Activated T-cell treated with anti-CD3 and anti-CD28 coated beads, Interleukin-2, amount 50 U/mL, for 4 hours (primary cell): Measurements from ENCODE around the gene PRIM2. TPM values are rescaled to one million over a fixed set of nuclear protein-coding genes. Genes with fewer than 3 reads are reported as not detected.
"Not testable (repeated sequence)": the region's sequence is repeated elsewhere in the genome, so short reads cannot be mapped to it uniquely, and the experiment has no call there.

Experiments used
- ATAC-seq, 2 donors: fragments of 200-7000 bp; cut with Tn5 transposase; one replicate each; pipeline ENCODE4 v1.10.0; 2021
- DNase-seq: peaks from one replicate; pipeline ENCODE4 v3.0.0-alpha.2; 2020
- H3K27me3 Mint-ChIP-seq: one replicate; pipeline ENCODE4 v1.8.0; 2021; ENCODE audit warnings: low read depth, mixed read lengths
- H3K36me3 Mint-ChIP-seq: one replicate; pipeline ENCODE4 v1.8.0; 2022; ENCODE audit warnings: mixed read lengths; ENCODE audit not compliant: insufficient read depth
- H3K4me1 Mint-ChIP-seq: one replicate; pipeline ENCODE4 v1.8.0; 2021; ENCODE audit warnings: low read depth, mixed read lengths
- H3K4me3 Mint-ChIP-seq: one replicate; pipeline ENCODE4 v1.8.0; 2021; ENCODE audit warnings: mild to moderate bottlenecking, moderate library complexity, mixed read lengths
- H3K9me3 Mint-ChIP-seq: one replicate; pipeline ENCODE4 v1.8.0; 2021; ENCODE audit warnings: mixed read lengths
- total RNA-seq, 3 donors: library from RNA; stranded (reverse); gene quantifications; one replicate each; pipeline ENCODE4 v1.2.1, GENCODE V29; 2021

PRIM2 gene
- total RNA-seq, 3 donors from 2014 or later, result 27.8 to 31.8 (median 29.1) TPM

- Mint-ChIP-seq H3K36me3 (no peaks in the 10 kb centered on the region), H3K9me3 (no peaks in the 10 kb centered on the region), H3K4me1 (no peaks in the 10 kb centered on the region), H3K4me3 (no peak overlapping the region), H3K27me3 (peaks cover 2% of the 10 kb centered on the region)
- DNase-seq (no peak), ATAC-seq (no peak)
These were observed 15.7 kb upstream of the PRIM2 start for GRCh38 chr6:57301757-57302156.

GRCh38 chr6:57302477-57302876 lies 15.0 kb upstream of the PRIM2 start:
- ATAC-seq, result no peak
- no peak for DNase-seq
- no peaks in the 10 kb centered on the region for H3K36me3 Mint-ChIP-seq
- H3K4me3 Mint-ChIP-seq, result no peak overlapping the region
- peaks cover 5% of the 10 kb centered on the region for H3K27me3 Mint-ChIP-seq
- no peaks in the 10 kb centered on the region for H3K9me3 Mint-ChIP-seq
- no peaks in the 10 kb centered on the region for H3K4me1 Mint-ChIP-seq

DNA sequence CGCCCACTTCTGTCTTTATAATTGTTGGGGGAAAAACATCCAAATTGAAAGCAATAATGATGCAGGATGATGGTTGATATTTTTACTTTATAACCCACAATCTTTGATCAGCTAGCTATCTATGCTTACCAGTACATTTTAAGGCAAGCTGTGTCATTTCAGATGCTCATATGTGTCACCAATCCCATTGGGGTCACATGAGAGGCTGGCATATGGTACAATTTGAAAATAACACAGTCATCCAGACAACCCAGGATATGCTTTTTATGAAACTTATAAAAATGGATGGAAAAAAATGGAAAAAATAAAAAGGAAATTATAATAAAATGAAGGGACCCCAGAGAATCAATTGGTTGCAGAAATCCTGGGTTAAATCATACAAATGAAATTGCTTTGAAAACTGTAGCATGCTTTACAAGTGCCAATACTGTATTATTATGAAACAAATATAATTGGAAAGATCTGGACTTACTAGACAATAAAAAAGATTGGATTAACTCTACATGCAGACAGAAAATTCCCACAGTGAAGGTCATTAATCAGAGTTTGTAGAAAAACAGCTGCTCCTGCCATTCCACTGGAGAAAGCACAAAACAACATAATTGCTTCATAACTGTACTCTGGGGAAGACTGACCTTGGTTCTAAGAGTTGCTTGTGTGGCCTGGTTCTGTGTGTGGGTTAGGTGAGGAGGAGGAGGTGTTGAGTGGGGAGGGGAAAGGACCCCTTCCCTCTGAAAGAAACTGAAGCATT lies 13.3 kb upstream of the PRIM2 start:
- H3K36me3 Mint-ChIP-seq, result no peaks in the 10 kb centered on the region
- H3K9me3 Mint-ChIP-seq, result no peaks in the 10 kb centered on the region
- peaks cover 11% of the 10 kb centered on the region for H3K27me3 Mint-ChIP-seq
- H3K4me1 Mint-ChIP-seq, result no peaks in the 10 kb centered on the region
- DNase-seq (no peak), ATAC-seq (no peak)
- H3K4me3 Mint-ChIP-seq, result no peak overlapping the region

DNA sequence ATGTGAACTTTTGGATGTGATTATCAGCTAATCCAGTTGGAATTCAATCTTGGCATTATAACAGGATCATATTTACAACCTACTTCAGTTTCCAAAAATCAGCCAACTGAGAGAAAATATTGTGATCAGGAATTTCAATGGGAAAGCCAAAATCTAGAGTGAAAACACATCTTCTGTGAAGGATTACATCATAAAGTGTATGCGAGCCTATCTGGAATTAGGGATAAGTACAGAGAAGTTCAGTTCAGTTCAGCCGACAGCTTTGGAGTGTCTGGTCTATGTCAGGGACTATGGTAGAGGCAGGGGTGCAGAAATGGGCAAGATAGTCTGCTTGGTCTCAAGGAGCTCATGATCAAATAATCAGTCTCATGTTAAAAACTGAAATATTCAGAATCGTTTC lies 12.3 kb upstream of the PRIM2 start:
- no peak overlapping the region for H3K4me3 Mint-ChIP-seq
- DNase-seq (no peak), ATAC-seq (no peak)
- no peaks in the 10 kb centered on the region for H3K4me1 Mint-ChIP-seq
- H3K9me3 Mint-ChIP-seq, result no peaks in the 10 kb centered on the region
- peaks cover 12% of the 10 kb centered on the region for H3K27me3 Mint-ChIP-seq
- H3K36me3 Mint-ChIP-seq, result no peaks in the 10 kb centered on the region

GRCh38 chr6:57305761-57306160 lies 11.7 kb upstream of the PRIM2 start:
- Mint-ChIP-seq H3K9me3 (no peaks in the 10 kb centered on the region), H3K36me3 (no peaks in the 10 kb centered on the region), H3K27me3 (peaks cover 15% of the 10 kb centered on the region), H3K4me1 (no peaks in the 10 kb centered on the region), H3K4me3 (no peak overlapping the region)
- DNase-seq (no peak), ATAC-seq (no peak)

DNA sequence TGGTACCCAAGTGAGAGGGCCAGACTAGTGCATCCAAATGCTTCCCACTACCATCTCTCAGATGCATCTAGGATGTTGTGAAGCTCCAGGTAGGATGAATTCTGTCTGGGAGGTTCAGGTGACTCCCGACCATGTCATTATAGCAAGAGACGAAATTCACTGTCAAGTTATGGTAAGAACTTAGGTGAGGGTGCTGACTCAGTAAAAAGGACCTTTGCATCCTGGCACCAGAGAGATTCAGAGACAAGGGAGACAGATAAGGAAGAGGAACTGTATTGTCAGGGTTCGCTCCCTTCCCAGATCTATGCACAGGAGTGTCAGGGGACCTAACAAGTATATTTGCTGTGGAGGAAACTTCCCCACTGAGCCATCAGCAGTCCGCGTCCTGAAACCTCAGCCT lies 11.2 kb upstream of the PRIM2 start:
- H3K9me3 Mint-ChIP-seq, result no peaks in the 10 kb centered on the region
- H3K36me3 Mint-ChIP-seq, result no peaks in the 10 kb centered on the region
- peaks cover 15% of the 10 kb centered on the region for H3K27me3 Mint-ChIP-seq
- no peak overlapping the region for H3K4me3 Mint-ChIP-seq
- ATAC-seq (no peak), DNase-seq (no peak)
- no peaks in the 10 kb centered on the region for H3K4me1 Mint-ChIP-seq

- no peak for ATAC-seq
- no peaks in the 10 kb centered on the region for H3K36me3 Mint-ChIP-seq
- peaks cover 15% of the 10 kb centered on the region for H3K27me3 Mint-ChIP-seq
- no peaks in the 10 kb centered on the region for H3K4me1 Mint-ChIP-seq
- H3K4me3 Mint-ChIP-seq, result no peak overlapping the region
- H3K9me3 Mint-ChIP-seq, result no peaks in the 10 kb centered on the region
- DNase-seq, result no peak
These were observed 9.6 kb upstream of the PRIM2 start for GRCh38 chr6:57307850-57308249.

- not testable (repeated sequence) for ATAC-seq
These were observed 8.7 kb upstream of the PRIM2 start for GRCh38 chr6:57308755-57309154.

GRCh38 chr6:57310095-57310816 lies 7.2 kb upstream of the PRIM2 start:
- H3K27me3 Mint-ChIP-seq, result peaks cover 15% of the 10 kb centered on the region
- not testable (repeated sequence) for DNase-seq, H3K4me3 Mint-ChIP-seq, H3K9me3 Mint-ChIP-seq, H3K36me3 Mint-ChIP-seq, ATAC-seq, H3K4me1 Mint-ChIP-seq

More at GRCh38 chr6:57308755-57309154, 8.7 kb upstream of the PRIM2 start:
- H3K36me3 Mint-ChIP-seq, DNase-seq, H3K4me1 Mint-ChIP-seq, H3K4me3 Mint-ChIP-seq, H3K9me3 Mint-ChIP-seq: not testable (repeated sequence)
- H3K27me3 Mint-ChIP-seq, result peaks cover 15% of the 10 kb centered on the region

GRCh38 chr6:57310817-57311157 lies 6.6 kb upstream of the PRIM2 start:
- no peak overlapping the region for H3K4me3 Mint-ChIP-seq
- no peaks in the 10 kb centered on the region for H3K9me3 Mint-ChIP-seq
- DNase-seq, result no peak
- no peak for ATAC-seq
- no peaks in the 10 kb centered on the region for H3K4me1 Mint-ChIP-seq
- H3K36me3 Mint-ChIP-seq, result no peaks in the 10 kb centered on the region
- peaks cover 15% of the 10 kb centered on the region for H3K27me3 Mint-ChIP-seq

- H3K4me3 Mint-ChIP-seq, H3K9me3 Mint-ChIP-seq, H3K36me3 Mint-ChIP-seq, H3K4me1 Mint-ChIP-seq, ATAC-seq, DNase-seq: not testable (repeated sequence)
- peaks cover 13% of the 10 kb centered on the region for H3K27me3 Mint-ChIP-seq
These were observed 6.0 kb upstream of the PRIM2 start for GRCh38 chr6:57311300-57312003.

DNA sequence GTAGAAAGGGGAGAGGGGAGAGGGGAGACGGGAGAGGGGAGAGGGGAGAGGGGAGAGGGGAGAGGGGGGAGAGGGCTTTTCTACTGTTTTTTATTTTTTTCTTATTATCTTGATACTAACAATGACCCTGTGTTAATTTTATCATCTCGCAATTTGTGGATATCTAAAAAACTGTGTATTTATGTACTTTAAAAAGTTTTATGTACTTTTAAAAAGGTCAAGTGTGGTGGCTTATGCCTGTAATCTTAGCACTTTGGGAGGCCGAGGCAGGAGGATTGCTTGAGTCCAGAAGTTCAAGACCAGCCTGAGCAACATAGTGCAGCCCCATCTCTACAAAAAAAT lies 5.5 kb upstream of the PRIM2 start:
- Mint-ChIP-seq H3K27me3 (peaks cover 13% of the 10 kb centered on the region), H3K9me3 (no peaks in the 10 kb centered on the region), H3K4me1 (no peaks in the 10 kb centered on the region), H3K4me3 (no peak overlapping the region), H3K36me3 (no peaks in the 10 kb centered on the region)
- ATAC-seq (no peak), DNase-seq (no peak)

- Mint-ChIP-seq H3K4me3 (no peak overlapping the region), H3K27me3 (peaks cover 7% of the 10 kb centered on the region)
- DNase-seq, result no peak
These were observed 4.4 kb upstream of the PRIM2 start for GRCh38 chr6:57313009-57313408.

GRCh38 chr6:57313711-57314471 lies 3.5 kb upstream of the PRIM2 start:
- Mint-ChIP-seq H3K9me3 (no peaks in the 10 kb centered on the region), H3K36me3 (peaks cover 4% of the 10 kb centered on the region), H3K27me3 (peaks cover 4% of the 10 kb centered on the region), H3K4me3 (no peak overlapping the region), H3K4me1 (peaks cover 12% of the 10 kb centered on the region)
- ATAC-seq (no peak), DNase-seq (no peak)

More at GRCh38 chr6:57313009-57313408, 4.4 kb upstream of the PRIM2 start:
- no peaks in the 10 kb centered on the region for H3K9me3 Mint-ChIP-seq
- no peak for ATAC-seq
- peaks cover 5% of the 10 kb centered on the region for H3K4me1 Mint-ChIP-seq
- peaks cover 1% of the 10 kb centered on the region for H3K36me3 Mint-ChIP-seq
